ENCODE results near the gene C11orf68.
A peak's percentile ranks its signal among the peaks of the same experiment; 100 is the strongest.

DNA sequence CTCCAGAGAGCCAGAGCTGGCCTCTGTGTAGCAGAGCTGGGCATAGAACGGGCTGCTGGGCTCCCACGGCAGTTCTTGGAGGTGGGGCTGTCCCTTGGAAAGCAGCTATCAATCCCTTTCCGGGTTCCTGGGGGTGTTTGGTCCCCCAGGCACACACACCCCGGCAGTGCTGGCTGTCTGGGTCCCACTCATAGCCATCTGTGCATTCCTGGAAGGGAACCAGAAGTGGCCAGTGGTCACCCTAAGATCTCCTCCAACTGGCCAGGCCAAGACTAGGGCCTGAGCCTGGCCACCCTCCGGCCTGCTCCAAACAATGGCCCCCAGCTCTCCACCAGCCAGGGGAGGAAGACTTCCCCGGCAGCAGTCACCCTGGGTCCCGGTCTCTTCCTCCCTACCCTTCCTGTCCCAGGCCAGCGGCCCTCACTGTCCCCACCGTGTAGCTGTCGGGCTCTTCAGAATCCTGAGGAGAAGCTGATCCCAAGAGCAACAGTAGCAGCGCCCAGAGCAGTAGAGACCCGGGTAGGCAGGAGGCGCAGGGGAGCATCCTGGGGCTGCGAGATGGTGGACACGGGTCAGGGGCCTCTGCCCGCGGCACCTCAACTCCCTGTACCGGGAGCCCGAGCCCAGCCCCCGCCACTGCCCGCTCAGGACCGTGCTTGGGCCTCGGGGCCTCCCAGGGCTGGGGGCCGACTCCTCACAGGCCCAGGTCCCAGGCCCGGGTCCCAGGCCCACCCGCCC, 46.9 kb downstream of the C11orf68 start:
- TF ChIP-seq EZH2 (IDR thresholded peaks at IDR 0.05; ENCODE audit: low read depth, unreplicated experiment), result no peak
- TF ChIP-seq, protein P1, sequence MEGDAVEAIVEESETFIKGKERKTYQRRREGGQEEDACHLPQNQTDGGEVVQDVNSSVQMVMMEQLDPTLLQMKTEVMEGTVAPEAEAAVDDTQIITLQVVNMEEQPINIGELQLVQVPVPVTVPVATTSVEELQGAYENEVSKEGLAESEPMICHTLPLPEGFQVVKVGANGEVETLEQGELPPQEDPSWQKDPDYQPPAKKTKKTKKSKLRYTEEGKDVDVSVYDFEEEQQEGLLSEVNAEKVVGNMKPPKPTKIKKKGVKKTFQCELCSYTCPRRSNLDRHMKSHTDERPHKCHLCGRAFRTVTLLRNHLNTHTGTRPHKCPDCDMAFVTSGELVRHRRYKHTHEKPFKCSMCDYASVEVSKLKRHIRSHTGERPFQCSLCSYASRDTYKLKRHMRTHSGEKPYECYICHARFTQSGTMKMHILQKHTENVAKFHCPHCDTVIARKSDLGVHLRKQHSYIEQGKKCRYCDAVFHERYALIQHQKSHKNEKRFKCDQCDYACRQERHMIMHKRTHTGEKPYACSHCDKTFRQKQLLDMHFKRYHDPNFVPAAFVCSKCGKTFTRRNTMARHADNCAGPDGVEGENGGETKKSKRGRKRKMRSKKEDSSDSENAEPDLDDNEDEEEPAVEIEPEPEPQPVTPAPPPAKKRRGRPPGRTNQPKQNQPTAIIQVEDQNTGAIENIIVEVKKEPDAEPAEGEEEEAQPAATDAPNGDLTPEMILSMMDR (conservative IDR thresholded peaks at IDR 0.05; ENCODE audit: low read depth in 2 of 2), result peak in 1 of 2 experiments; percentile 36; a peak in 2 of 4 replicates
- no peak for TF ChIP-seq STAT1 (IDR thresholded peaks at IDR 0.05; ENCODE audit: unreplicated experiment)
